ENCODE measurements around the gene SRGAP3. TPM values are rescaled to one million over a fixed set of nuclear protein-coding genes. Genes with fewer than 3 reads are reported as not detected.

The SRGAP3 gene
- total and polyA plus RNA-seq, 4 donors, result 1.2 to 32.8 (median 7.3) TPM

DNA sequence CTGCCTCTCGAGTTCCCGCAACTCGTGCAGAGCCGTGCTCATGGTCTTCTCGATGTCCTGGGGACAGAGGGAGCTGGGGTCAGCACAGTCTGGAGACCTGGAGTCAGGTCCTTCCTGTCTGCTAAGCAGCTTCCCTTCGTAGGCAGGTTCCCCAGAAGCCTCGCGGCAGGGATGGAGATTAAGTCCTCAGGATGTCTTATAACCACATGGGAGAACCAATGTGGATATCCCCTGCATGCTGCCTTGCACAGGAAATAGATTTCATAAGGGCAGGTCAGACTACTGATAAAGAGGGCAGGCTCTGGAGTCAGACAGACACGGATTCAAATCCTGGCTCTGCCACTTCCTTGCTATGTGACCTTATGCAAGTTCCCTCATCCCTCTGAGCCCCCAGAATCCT is 263.6 kb downstream of the SRGAP3 start:
- H3K4me1 ChIP-seq (ENCODE audit: control insufficient read depth in 5 of 5, insufficient read depth in 5 of 5, low read length in 5 of 5), result peaks cover 0 to 34% (median 14%) of the 10 kb centered on the region in 5 donors
- H3K27ac ChIP-seq (ENCODE audit: low read depth in 1 of 2, low read length in 1 of 2), result no peak overlapping the region
- H3K9me3 ChIP-seq (ENCODE audit: control insufficient read depth in 4 of 4, insufficient read depth in 3 of 4, low read length in 3 of 4), result no peaks in the 10 kb centered on the region
- no peak for DNase-seq
- peaks cover 0 to 9% (median under 1%) of the 10 kb centered on the region in 4 donors for H3K36me3 ChIP-seq (ENCODE audit: control insufficient read depth in 4 of 4, insufficient read depth in 4 of 4, low read length in 4 of 4)
- no peaks in the 10 kb centered on the region for H3K27me3 ChIP-seq (ENCODE audit: control insufficient read depth in 3 of 3, insufficient read depth in 3 of 3, low read length in 2 of 3)
- ATAC-seq (ENCODE audit: insufficient read depth, low FRiP score), result no peak
- TF ChIP-seq, protein P1, sequence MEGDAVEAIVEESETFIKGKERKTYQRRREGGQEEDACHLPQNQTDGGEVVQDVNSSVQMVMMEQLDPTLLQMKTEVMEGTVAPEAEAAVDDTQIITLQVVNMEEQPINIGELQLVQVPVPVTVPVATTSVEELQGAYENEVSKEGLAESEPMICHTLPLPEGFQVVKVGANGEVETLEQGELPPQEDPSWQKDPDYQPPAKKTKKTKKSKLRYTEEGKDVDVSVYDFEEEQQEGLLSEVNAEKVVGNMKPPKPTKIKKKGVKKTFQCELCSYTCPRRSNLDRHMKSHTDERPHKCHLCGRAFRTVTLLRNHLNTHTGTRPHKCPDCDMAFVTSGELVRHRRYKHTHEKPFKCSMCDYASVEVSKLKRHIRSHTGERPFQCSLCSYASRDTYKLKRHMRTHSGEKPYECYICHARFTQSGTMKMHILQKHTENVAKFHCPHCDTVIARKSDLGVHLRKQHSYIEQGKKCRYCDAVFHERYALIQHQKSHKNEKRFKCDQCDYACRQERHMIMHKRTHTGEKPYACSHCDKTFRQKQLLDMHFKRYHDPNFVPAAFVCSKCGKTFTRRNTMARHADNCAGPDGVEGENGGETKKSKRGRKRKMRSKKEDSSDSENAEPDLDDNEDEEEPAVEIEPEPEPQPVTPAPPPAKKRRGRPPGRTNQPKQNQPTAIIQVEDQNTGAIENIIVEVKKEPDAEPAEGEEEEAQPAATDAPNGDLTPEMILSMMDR (IDR thresholded peaks at IDR 0.05; ENCODE audit: control extremely low read depth, extremely low read depth), result no peak
- no peak overlapping the region for H3K4me3 ChIP-seq
- WGBS, 2 donors, result 81 to 86% methylated on average over 9 of the region's 9 CpGs
- H3K9ac ChIP-seq (ENCODE audit: insufficient read depth in 1 of 2, low read length in 2 of 2), result no peak overlapping the region

- H3K4me3 ChIP-seq, result no peak overlapping the region
- H3K27ac ChIP-seq (ENCODE audit: low read depth in 1 of 2, low read length in 1 of 2), result no peak overlapping the region
- TF ChIP-seq, protein P1 (IDR thresholded peaks at IDR 0.05; ENCODE audit: control extremely low read depth, extremely low read depth), result no peak
- DNase-seq, result no peak
- no peaks in the 10 kb centered on the region for H3K27me3 ChIP-seq (ENCODE audit: control insufficient read depth in 3 of 3, insufficient read depth in 3 of 3, low read length in 2 of 3)
- no peak for ATAC-seq (ENCODE audit: insufficient read depth, low FRiP score)
- no peak overlapping the region for H3K9ac ChIP-seq (ENCODE audit: insufficient read depth in 1 of 2, low read length in 2 of 2)
- H3K9me3 ChIP-seq (ENCODE audit: control insufficient read depth in 4 of 4, insufficient read depth in 3 of 4, low read length in 3 of 4), result no peaks in the 10 kb centered on the region
- H3K36me3 ChIP-seq (ENCODE audit: control insufficient read depth in 4 of 4, insufficient read depth in 4 of 4, low read length in 4 of 4), result peaks cover 0 to 9% (median under 1%) of the 10 kb centered on the region in 4 donors
- H3K4me1 ChIP-seq (ENCODE audit: control insufficient read depth in 5 of 5, insufficient read depth in 5 of 5, low read length in 5 of 5), result peaks cover 0 to 29% (median 13%) of the 10 kb centered on the region in 5 donors
- 97 to 98% methylated on average over 37 of the region's 37 CpGs for WGBS, 2 donors
These were observed 264.0 kb downstream of the SRGAP3 start for GRCh38 chr3:8985411-8985831.

GRCh38 chr3:8984526-8984925 is 264.9 kb downstream of the SRGAP3 start:
- 86 to 87% methylated on average over 7 of the region's 7 CpGs for WGBS, 2 donors
- TF ChIP-seq, protein P1 (IDR thresholded peaks at IDR 0.05; ENCODE audit: control extremely low read depth, extremely low read depth), result no peak
- H3K27me3 ChIP-seq (ENCODE audit: control insufficient read depth in 3 of 3, insufficient read depth in 3 of 3, low read length in 2 of 3), result no peaks in the 10 kb centered on the region
- no peaks in the 10 kb centered on the region for H3K9me3 ChIP-seq (ENCODE audit: control insufficient read depth in 4 of 4, insufficient read depth in 3 of 4, low read length in 3 of 4)
- H3K9ac ChIP-seq (ENCODE audit: insufficient read depth in 1 of 2, low read length in 2 of 2), result no peak overlapping the region
- H3K27ac ChIP-seq (ENCODE audit: low read depth in 1 of 2, low read length in 1 of 2), result no peak overlapping the region
- no peak overlapping the region for H3K4me3 ChIP-seq
- H3K4me1 ChIP-seq (ENCODE audit: control insufficient read depth in 5 of 5, insufficient read depth in 5 of 5, low read length in 5 of 5), result peaks cover 0 to 29% (median 13%) of the 10 kb centered on the region in 5 donors
- H3K36me3 ChIP-seq (ENCODE audit: control insufficient read depth in 4 of 4, insufficient read depth in 4 of 4, low read length in 4 of 4), result peaks cover 0 to 5% (median under 1%) of the 10 kb centered on the region in 4 donors
- no peak for DNase-seq
- no peak for ATAC-seq (ENCODE audit: insufficient read depth, low FRiP score)

- Histone ChIP-seq H3K27me3 (ENCODE audit: control insufficient read depth in 3 of 3, insufficient read depth in 3 of 3, low read length in 2 of 3) (no peaks in the 10 kb centered on the region), H3K36me3 (ENCODE audit: control insufficient read depth in 4 of 4, insufficient read depth in 4 of 4, low read length in 4 of 4) (peaks cover 0 to 5% (median under 1%) of the 10 kb centered on the region in 4 donors), H3K4me1 (ENCODE audit: control insufficient read depth in 5 of 5, insufficient read depth in 5 of 5, low read length in 5 of 5) (peaks cover 0 to 29% (median 13%) of the 10 kb centered on the region in 5 donors), H3K4me3 (no peak overlapping the region), H3K27ac (ENCODE audit: low read depth in 1 of 2, low read length in 1 of 2) (no peak overlapping the region), H3K9me3 (ENCODE audit: control insufficient read depth in 4 of 4, insufficient read depth in 3 of 4, low read length in 3 of 4) (no peaks in the 10 kb centered on the region), H3K9ac (ENCODE audit: insufficient read depth in 1 of 2, low read length in 2 of 2) (no peak overlapping the region)
- no peak for ATAC-seq (ENCODE audit: insufficient read depth, low FRiP score)
- TF ChIP-seq, protein P1 (IDR thresholded peaks at IDR 0.05; ENCODE audit: control extremely low read depth, extremely low read depth), result no peak
- WGBS, 2 donors, result 85 to 90% methylated on average over 6 of the region's 6 CpGs
- no peak for DNase-seq
These were observed 265.4 kb downstream of the SRGAP3 start for GRCh38 chr3:8984081-8984480.

All from lung (tissue), 12 donors.